Lung (tissue), 12 donors: ENCODE measurements around the gene ZNF330. TPM values are rescaled to one million over a fixed set of nuclear protein-coding genes. Genes with fewer than 3 reads are reported as not detected.

Source experiments
- ATAC-seq: fragments of 200-7000 bp; cut with Tn5 transposase; one replicate; pipeline ENCODE4 v1.9.1; 2020; ENCODE audit warnings: moderate number of reproducible peaks; ENCODE audit not compliant: insufficient read depth, low FRiP score
- DNase-seq, 3 donors: peaks; one replicate each; pipeline ENCODE4 v3.0.0-alpha.2; 2013 to 2017
- H3K27ac ChIP-seq, 2 donors: one replicate each; pipeline ENCODE4 v1.5.1; 2013; ENCODE audit warnings: mild to moderate bottlenecking in 2 of 2, moderate library complexity in 2 of 2, control low read depth in 1 of 2, inconsistent platforms in 1 of 2, low read depth in 1 of 2, low read length in 1 of 2
- H3K27me3 ChIP-seq, 3 donors: one replicate each; pipeline ENCODE4 v1.5.1; 2013; ENCODE audit warnings: low read length in 2 of 3; ENCODE audit not compliant: control insufficient read depth in 3 of 3, insufficient read depth in 3 of 3
- H3K36me3 ChIP-seq, 4 donors: one replicate each; pipeline ENCODE4 v1.5.1; 2013; ENCODE audit warnings: low read length in 4 of 4, mild to moderate bottlenecking in 1 of 4, moderate library complexity in 1 of 4; ENCODE audit not compliant: control insufficient read depth in 4 of 4, insufficient read depth in 4 of 4
- H3K4me1 ChIP-seq, 5 donors: one replicate each; pipeline ENCODE4 v1.5.1; 2013; ENCODE audit warnings: low read length in 5 of 5, mild to moderate bottlenecking in 2 of 5, moderate library complexity in 1 of 5; ENCODE audit not compliant: control insufficient read depth in 5 of 5, insufficient read depth in 5 of 5
- H3K4me3 ChIP-seq: one replicate; pipeline ENCODE4 v1.5.1; 2013; ENCODE audit warnings: mild to moderate bottlenecking, control low read depth, moderate library complexity
- H3K9ac ChIP-seq, 2 donors: one replicate each; pipeline ENCODE4 v1.5.1; 2013; ENCODE audit warnings: low read length in 2 of 2, control low read depth in 1 of 2; ENCODE audit not compliant: insufficient read depth in 1 of 2
- H3K9me3 ChIP-seq, 4 donors: one replicate each; pipeline ENCODE4 v1.5.1; 2013; ENCODE audit warnings: low read length in 3 of 4, mild to moderate bottlenecking in 1 of 4, moderate library complexity in 1 of 4; ENCODE audit not compliant: control insufficient read depth in 4 of 4, insufficient read depth in 3 of 4
- CTCF ChIP-seq: IDR thresholded peaks from 2 replicates; pipeline ENCODE4 v1.5.1; 2012; ENCODE audit warnings: mild to moderate bottlenecking; ENCODE audit errors: control extremely low read depth, extremely low read depth
- WGBS, 2 donors: extraction: QIAGEN DNeasy Blood & Tissue Kit; methylation state at CpG; one replicate each; pipeline ENCODE4 v1.1.7; 2013; 5-methylcytosine and 5-hydroxymethylcytosine counted together
- polyA plus RNA-seq, 2 donors: library from polyadenylated mRNA; stranded (reverse); fragments of 200-250 nt; gene quantifications; one replicate each; pipeline ENCODE4 v1.2.1, GENCODE V29; 2013
- total RNA-seq, 2 donors: library from RNA; depleted of rRNA in 1 of 2; stranded (reverse); fragments of >200 nt in 1 of 2; gene quantifications; one replicate each; pipeline ENCODE4 v1.2.1, GENCODE V29; 2014 to 2021
- donor health status: control.
- donor health status: control.
- donor health status: Bipolar disorder and iron deficiency.
- donor health status: healthy.
- donor health status: DM: yes; HTN: yes; CAD: no.

Gene ZNF330
- total and polyA plus RNA-seq, 4 donors = 23.7 to 55.8 (median 37.3) TPM

- Histone ChIP-seq H3K4me3 (no peak overlapping the region), H3K9me3 (no peaks in the 10 kb centered on the region), H3K36me3 (no peaks in the 10 kb centered on the region), H3K9ac (no peak overlapping the region), H3K4me1 (no peaks in the 10 kb centered on the region), H3K27me3 (no peaks in the 10 kb centered on the region), H3K27ac (no peak overlapping the region)
- ATAC-seq (no peak), DNase-seq (no peak)
- WGBS, 2 donors = 65 to 84% methylated on average over 2 of the region's 2 CpGs
- no peak for TF ChIP-seq CTCF
Measured at GRCh38 chr4:141193516-141194034, 27.1 kb upstream of the ZNF330 start.

GRCh38 chr4:141195095-141195707, 25.5 kb upstream of the ZNF330 start:
- no peak for ATAC-seq
- H3K27ac ChIP-seq = no peak overlapping the region
- H3K27me3 ChIP-seq = no peaks in the 10 kb centered on the region
- no peak for DNase-seq
- 91 to 94% methylated on average over 2 of the region's 2 CpGs for WGBS, 2 donors
- no peak overlapping the region for H3K9ac ChIP-seq
- no peaks in the 10 kb centered on the region for H3K36me3 ChIP-seq
- no peak overlapping the region for H3K4me3 ChIP-seq
- TF ChIP-seq CTCF = no peak
- H3K9me3 ChIP-seq = no peaks in the 10 kb centered on the region
- H3K4me1 ChIP-seq = no peaks in the 10 kb centered on the region

- no peaks in the 10 kb centered on the region for H3K27me3 ChIP-seq
- no peak for TF ChIP-seq CTCF
- no peaks in the 10 kb centered on the region for H3K9me3 ChIP-seq
- ATAC-seq = no peak
- no peak overlapping the region for H3K27ac ChIP-seq
- H3K4me3 ChIP-seq = no peak overlapping the region
- H3K4me1 ChIP-seq = no peaks in the 10 kb centered on the region
- no peak for DNase-seq
- no peak overlapping the region for H3K9ac ChIP-seq
- 83 to 89% methylated on average over 1 of the region's 1 CpG for WGBS, 2 donors
- no peaks in the 10 kb centered on the region for H3K36me3 ChIP-seq
Measured at GRCh38 chr4:141196227-141196933, 24.3 kb upstream of the ZNF330 start.
